Esophagus squamous epithelium (tissue), 4 donors: ENCODE results near the gene TEX53.

Experiments used
- POLR2A ChIP-seq, 4 donors: fragments of 450-650 bp; IDR thresholded peaks; one replicate each; pipeline ENCODE4 v1.6.1; 2017; ENCODE audit warnings: antibody characterized with exemption in 4 of 4, mild to moderate bottlenecking in 4 of 4, moderate library complexity in 3 of 4
- TF ChIP-seq, protein P1 (sequence below), 6 experiments: fragments of 450-650 bp in 4 of 6; fragments of 200-600 bp in 2 of 6; sonication (generic) in 2 of 6; IDR thresholded peaks; one replicate each; pipeline ENCODE4 v1.5.1; 2016 to 2019; ENCODE audit warnings: antibody characterized with exemption in 6 of 6, mild to moderate bottlenecking in 4 of 6, moderate library complexity in 4 of 6

- TF ChIP-seq, protein P1, sequence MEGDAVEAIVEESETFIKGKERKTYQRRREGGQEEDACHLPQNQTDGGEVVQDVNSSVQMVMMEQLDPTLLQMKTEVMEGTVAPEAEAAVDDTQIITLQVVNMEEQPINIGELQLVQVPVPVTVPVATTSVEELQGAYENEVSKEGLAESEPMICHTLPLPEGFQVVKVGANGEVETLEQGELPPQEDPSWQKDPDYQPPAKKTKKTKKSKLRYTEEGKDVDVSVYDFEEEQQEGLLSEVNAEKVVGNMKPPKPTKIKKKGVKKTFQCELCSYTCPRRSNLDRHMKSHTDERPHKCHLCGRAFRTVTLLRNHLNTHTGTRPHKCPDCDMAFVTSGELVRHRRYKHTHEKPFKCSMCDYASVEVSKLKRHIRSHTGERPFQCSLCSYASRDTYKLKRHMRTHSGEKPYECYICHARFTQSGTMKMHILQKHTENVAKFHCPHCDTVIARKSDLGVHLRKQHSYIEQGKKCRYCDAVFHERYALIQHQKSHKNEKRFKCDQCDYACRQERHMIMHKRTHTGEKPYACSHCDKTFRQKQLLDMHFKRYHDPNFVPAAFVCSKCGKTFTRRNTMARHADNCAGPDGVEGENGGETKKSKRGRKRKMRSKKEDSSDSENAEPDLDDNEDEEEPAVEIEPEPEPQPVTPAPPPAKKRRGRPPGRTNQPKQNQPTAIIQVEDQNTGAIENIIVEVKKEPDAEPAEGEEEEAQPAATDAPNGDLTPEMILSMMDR (IDR thresholded peaks at IDR 0.05), result no peak
- no peak for TF ChIP-seq POLR2A (IDR thresholded peaks at IDR 0.05)
Measured at GRCh38 chr9:114627553-114627952, 30.1 kb downstream of the TEX53 start.
